Adrenal gland (tissue), 12 donors: ENCODE data around the gene KHSRP. TPM values are rescaled to one million over a fixed set of nuclear protein-coding genes. Genes with fewer than 3 reads are reported as not detected.

Experiments used
- DNase-seq, 7 donors: peaks; one replicate each; pipeline ENCODE4 v3.0.0-alpha.2; 2019 to 2020
- H3K27ac ChIP-seq, 5 donors: fragments of 200-600 bp; sonication (generic) in 4 of 5; 1 replicate in 3 of 5; 2 replicates in 2 of 5; pipeline versions ENCODE4 v1.5.1 to v1.8.0; 2016 to 2020; ENCODE audit warnings: mild to moderate bottlenecking in 1 of 5
- H3K27me3 ChIP-seq: fragments of 200-600 bp; 2 replicates; pipeline ENCODE4 v1.8.0; 2021
- H3K36me3 ChIP-seq, 2 donors: fragments of 200-600 bp; replicated peaks in 1 of 2; 1 replicate in 1 of 2; 2 replicates in 1 of 2; pipeline versions ENCODE4 v1.5.1 to v1.8.0; 2018 to 2022
- H3K4me1 ChIP-seq, 2 donors: fragments of 200-600 bp; replicated peaks in 1 of 2; 1 replicate in 1 of 2; 2 replicates in 1 of 2; pipeline versions ENCODE4 v1.5.1 to v1.8.0; 2018 to 2021
- H3K4me3 ChIP-seq, 4 donors: fragments of 200-600 bp; sonication (generic) in 3 of 4; one replicate each; pipeline ENCODE4 v1.5.1; 2016 to 2018
- H3K9me3 ChIP-seq, 3 donors: fragments of 200-600 bp; sonication (generic) in 1 of 3; replicated peaks in 1 of 3; 1 replicate in 2 of 3; 2 replicates in 1 of 3; pipeline versions ENCODE4 v1.5.1 to v1.8.0; 2016 to 2021
- CTCF ChIP-seq, 6 experiments: fragments of 450-650 bp in 4 of 6; fragments of 200-600 bp in 2 of 6; sonication (generic) in 1 of 6; IDR thresholded peaks; 1 replicate in 5 of 6; 2 replicates in 1 of 6; pipeline versions ENCODE4 v1.5.1 to v1.8.0; 2016 to 2021; ENCODE audit warnings: antibody characterized with exemption in 6 of 6, mild to moderate bottlenecking in 2 of 6, moderate library complexity in 1 of 6
- POLR2A ChIP-seq, 2 donors: fragments of 450-650 bp; IDR thresholded peaks; one replicate each; pipeline ENCODE4 v1.6.1; 2017; ENCODE audit warnings: antibody characterized with exemption in 2 of 2, mild to moderate bottlenecking in 2 of 2, moderate library complexity in 1 of 2
- WGBS, 4 donors: extraction: QIAGEN DNeasy Blood & Tissue Kit in 2 of 4; methylation state at CpG; one replicate each; pipeline versions ENCODE4 v1.1.5 to v1.1.7; 2013 to 2017; 5-methylcytosine and 5-hydroxymethylcytosine counted together
- intact Hi-C, 2 donors: fragments of 100-400 bp; cut with DNase I; formaldehyde crosslinking; loops; one replicate each; pipeline versions ENCODE4 v1.14.1 to v1.15.0; 2022 to 2023
- polyA plus RNA-seq, 3 donors: library from polyadenylated mRNA; stranded (reverse); fragments of 200-250 nt in 2 of 3; fragments of 350-450 nt in 1 of 3; fragmentation: Illumina TruSeq in 1 of 3; extraction: RNeasy Lipid Tissue Mini Kit (QIAGEN cat#74804) in 1 of 3; gene quantifications; one replicate each; pipeline ENCODE4 v1.2.3, GENCODE V29; 2013 to 2014
- total RNA-seq, 9 donors: library from RNA; depleted of rRNA in 4 of 9; stranded (reverse); fragments of >200 nt in 4 of 9; fragments of 120-200 nt in 1 of 9; fragmentation: NEBNext Ultra II Directional in 1 of 9; extraction: Animal tissue kit (Norgen Biotek cat#: 25700) in 1 of 9; gene quantifications; one replicate each; pipeline versions ENCODE4 v1.1.0 to v1.2.4, GENCODE V29; 2013 to 2023
- donor health status: healthy with polysubstance abuse.
- donor health status: Bipolar disorder and iron deficiency.
- donor health status: DM: yes; HTN: yes; CAD: no.
- donor health status: DM: no; HTN: no; CAD: no.
- donor health status: DM: no; HTN: no; CAD: no.
- donor health status: DM: yes; HTN: yes; CAD: no.

The KHSRP gene
- total and polyA plus RNA-seq, 12 donors: 44.6 to 261 (median 134) TPM

GRCh38 chr19:6471076-6471475 lies 46.5 kb upstream of the KHSRP start:
- Histone ChIP-seq H3K4me1 (peaks cover 3 to 11% of the 10 kb centered on the region in 2 donors), H3K27ac (no peak overlapping the region), H3K36me3 (no peaks in the 10 kb centered on the region), H3K9me3 (no peaks in the 10 kb centered on the region), H3K4me3 (no peak overlapping the region), H3K27me3 (no peaks in the 10 kb centered on the region)
- no peak for DNase-seq
- TF ChIP-seq POLR2A (IDR thresholded peaks at IDR 0.05): no peak
- no peak for TF ChIP-seq CTCF (IDR thresholded peaks at IDR 0.05)
- intact Hi-C loops: no loop called here
- 81 to 96% (median 87%) methylated on average over 10 to 14 of the region's 14 CpGs for WGBS, 4 donors

- Histone ChIP-seq H3K4me3 (no peak overlapping the region), H3K27me3 (no peaks in the 10 kb centered on the region), H3K4me1 (peaks cover 0 to 2% of the 10 kb centered on the region in 2 donors), H3K36me3 (no peaks in the 10 kb centered on the region), H3K9me3 (no peaks in the 10 kb centered on the region), H3K27ac (no peak overlapping the region)
- intact Hi-C loops: no loop called here
- WGBS, 4 donors: 46 to 52% (median 49%) methylated on average over 8 of the region's 8 CpGs
- no peak for DNase-seq
- TF ChIP-seq CTCF (IDR thresholded peaks at IDR 0.05): no peak
These were observed 45.6 kb upstream of the KHSRP start for GRCh38 chr19:6470173-6470572.

- no peak for TF ChIP-seq CTCF (IDR thresholded peaks at IDR 0.05)
- no peak for TF ChIP-seq POLR2A (IDR thresholded peaks at IDR 0.05)
- H3K9me3 ChIP-seq: no peaks in the 10 kb centered on the region
- H3K4me3 ChIP-seq: no peak overlapping the region
- H3K36me3 ChIP-seq: no peaks in the 10 kb centered on the region
- DNase-seq: no peak
- H3K4me1 ChIP-seq: no peaks in the 10 kb centered on the region
- WGBS, 4 donors: 79 to 90% (median 88%) methylated on average over 6 to 8 of the region's 8 CpGs
- intact Hi-C loops: no loop called here
- H3K27ac ChIP-seq: no peak overlapping the region
- peaks cover 9% of the 10 kb centered on the region for H3K27me3 ChIP-seq
These were observed 42.8 kb upstream of the KHSRP start for GRCh38 chr19:6467384-6467783.

GRCh38 chr19:6466526-6467248 lies 42.1 kb upstream of the KHSRP start:
- H3K27ac ChIP-seq: no peak overlapping the region
- 73 to 89% (median 83%) methylated on average over 4 to 21 of the region's 21 CpGs for WGBS, 4 donors
- H3K4me3 ChIP-seq: no peak overlapping the region
- no peaks in the 10 kb centered on the region for H3K9me3 ChIP-seq
- no peaks in the 10 kb centered on the region for H3K4me1 ChIP-seq
- H3K27me3 ChIP-seq: peaks cover 9% of the 10 kb centered on the region
- no peak for DNase-seq
- TF ChIP-seq POLR2A (IDR thresholded peaks at IDR 0.05): no peak
- TF ChIP-seq CTCF (IDR thresholded peaks at IDR 0.05): no peak
- no peaks in the 10 kb centered on the region for H3K36me3 ChIP-seq
- intact Hi-C loops: no loop called here
